DND-41 (cell line): ENCODE results near the gene DHRS3.

Source experiments
- ATAC-seq: fragments of 200-7000 bp; cut with Tn5 transposase; 3 replicates; pipeline ENCODE4 v1.9.1; 2021; ENCODE audit warnings: low read depth; ENCODE audit not compliant: insufficient read depth
- DNase-seq: peaks from one replicate; pipeline ENCODE4 v3.0.0-alpha.2; 2020
- H2AFZ ChIP-seq: 2 replicates; pipeline ENCODE4 v1.6.0; 2012; ENCODE audit warnings: low read depth, low read length
- H3K27ac ChIP-seq: 2 replicates; pipeline ENCODE4 v1.5.1; 2012; ENCODE audit warnings: low read length, inconsistent platforms
- H3K27me3 ChIP-seq: fragments of 200-600 bp; sonication (generic); 2 replicates; pipeline ENCODE4 v1.6.0; 2012; ENCODE audit warnings: low read length, mild to moderate bottlenecking, inconsistent platforms; ENCODE audit not compliant: insufficient read depth, poor library complexity
- H3K36me3 ChIP-seq: 2 replicates; pipeline ENCODE4 v1.5.1; 2012; ENCODE audit warnings: low read length, inconsistent platforms; ENCODE audit not compliant: insufficient read depth
- H3K4me1 ChIP-seq: 2 replicates; pipeline ENCODE4 v1.5.1; 2012; ENCODE audit warnings: mild to moderate bottlenecking, low read length; ENCODE audit not compliant: insufficient read depth
- H3K4me2 ChIP-seq: 2 replicates; pipeline ENCODE4 v1.6.0; 2012; ENCODE audit warnings: mild to moderate bottlenecking, moderate library complexity, low read length, inconsistent platforms; ENCODE audit not compliant: insufficient read depth
- H3K4me3 ChIP-seq, 2 experiments: fragments of 200-600 bp in 1 of 2; shearing (Covaris generic) in 1 of 2; 2 replicates each; pipeline ENCODE4 v1.5.1; 2012 to 2016; ENCODE audit warnings: inconsistent platforms in 2 of 2, low read length in 2 of 2, mild to moderate bottlenecking in 2 of 2, low read depth in 1 of 2, moderate library complexity in 1 of 2
- H3K79me2 ChIP-seq: 2 replicates; pipeline ENCODE4 v1.6.0; 2012; ENCODE audit warnings: low read length, inconsistent platforms; ENCODE audit not compliant: insufficient read depth
- H3K9ac ChIP-seq: 2 replicates; pipeline ENCODE4 v1.6.0; 2012; ENCODE audit warnings: low read depth, mild to moderate bottlenecking, inconsistent platforms, low read length, moderate library complexity
- H3K9me3 ChIP-seq: 2 replicates; pipeline ENCODE4 v1.5.1; 2012; ENCODE audit warnings: low read length, moderate library complexity, mild to moderate bottlenecking, inconsistent platforms; ENCODE audit not compliant: insufficient read depth, severe bottlenecking
- H4K20me1 ChIP-seq: 2 replicates; pipeline ENCODE4 v1.6.0; 2012; ENCODE audit warnings: low read length; ENCODE audit not compliant: insufficient read depth
- CTCF ChIP-seq: IDR thresholded peaks from 2 replicates; pipeline ENCODE4 v1.5.1; 2012; ENCODE audit warnings: borderline replicate concordance, low read length, moderate library complexity, mild to moderate bottlenecking; ENCODE audit not compliant: poor library complexity, severe bottlenecking; ENCODE audit errors: extremely low read depth
- EZH2 ChIP-seq: IDR thresholded peaks from 3 replicates; pipeline ENCODE4 v1.6.1; 2012; ENCODE audit warnings: borderline replicate concordance, low read depth, mild to moderate bottlenecking, moderate library complexity, low read length, inconsistent platforms; ENCODE audit not compliant: severe bottlenecking

The DHRS3 gene

GRCh38 chr1:12541274-12542137 is 76.5 kb downstream of the DHRS3 start:
- ATAC-seq (no peak), DNase-seq (no peak)
- Histone ChIP-seq H3K4me2 (no peak overlapping the region), H3K4me1 (no peaks in the 10 kb centered on the region), H3K27me3 (no peaks in the 10 kb centered on the region), H3K79me2 (no peaks in the 10 kb centered on the region), H3K9ac (no peak overlapping the region), H4K20me1 (no peaks in the 10 kb centered on the region), H3K36me3 (no peaks in the 10 kb centered on the region), H3K4me3 (no peak overlapping the region), H3K9me3 (peaks cover 4% of the 10 kb centered on the region), H3K27ac (no peak overlapping the region), H2AFZ (no peak overlapping the region)
- TF ChIP-seq CTCF (no peak), EZH2 (no peak)

GRCh38 chr1:12540580-12541273 is 77.3 kb downstream of the DHRS3 start:
- H3K4me2 ChIP-seq, result no peak overlapping the region
- ATAC-seq, result no peak
- H3K36me3 ChIP-seq, result no peaks in the 10 kb centered on the region
- peaks cover 8% of the 10 kb centered on the region for H3K9me3 ChIP-seq
- TF ChIP-seq CTCF (no peak), EZH2 (no peak)
- H3K9ac ChIP-seq, result no peak overlapping the region
- H3K4me1 ChIP-seq, result no peaks in the 10 kb centered on the region
- no peaks in the 10 kb centered on the region for H3K27me3 ChIP-seq
- no peaks in the 10 kb centered on the region for H3K79me2 ChIP-seq
- no peak overlapping the region for H2AFZ ChIP-seq
- no peak overlapping the region for H3K4me3 ChIP-seq
- no peak overlapping the region for H3K27ac ChIP-seq
- no peaks in the 10 kb centered on the region for H4K20me1 ChIP-seq
- DNase-seq, result no peak

- Histone ChIP-seq H3K36me3 (no peaks in the 10 kb centered on the region), H3K27me3 (no peaks in the 10 kb centered on the region), H4K20me1 (no peaks in the 10 kb centered on the region), H3K4me1 (no peaks in the 10 kb centered on the region), H3K4me2 (no peak overlapping the region), H3K79me2 (no peaks in the 10 kb centered on the region), H3K27ac (no peak overlapping the region), H3K9ac (no peak overlapping the region), H3K4me3 (no peak overlapping the region), H2AFZ (no peak overlapping the region), H3K9me3 (peaks cover 11% of the 10 kb centered on the region)
- TF ChIP-seq CTCF (no peak), EZH2 (no peak)
- no peak for DNase-seq
- no peak for ATAC-seq
Measured at GRCh38 chr1:12539705-12540579, 78.1 kb downstream of the DHRS3 start.
